Stimulated activated CD8-positive, alpha-beta memory T cell treated with anti-CD3 and anti-CD28 coated beads, Interleukin-2, amount 100 ng/mL, for 1 hour (primary cell): ENCODE measurements around the gene EIPR1.
"Not testable (repeated sequence)": the region's sequence is repeated elsewhere in the genome, so short reads cannot be mapped to it uniquely, and the experiment has no call there.

Source experiments
- DNase-seq, 2 donors: peaks; one replicate each; pipeline ENCODE4 v3.0.0-alpha.2; 2020; ENCODE audit warnings: low read depth in 2 of 2

The EIPR1 gene

DNA sequence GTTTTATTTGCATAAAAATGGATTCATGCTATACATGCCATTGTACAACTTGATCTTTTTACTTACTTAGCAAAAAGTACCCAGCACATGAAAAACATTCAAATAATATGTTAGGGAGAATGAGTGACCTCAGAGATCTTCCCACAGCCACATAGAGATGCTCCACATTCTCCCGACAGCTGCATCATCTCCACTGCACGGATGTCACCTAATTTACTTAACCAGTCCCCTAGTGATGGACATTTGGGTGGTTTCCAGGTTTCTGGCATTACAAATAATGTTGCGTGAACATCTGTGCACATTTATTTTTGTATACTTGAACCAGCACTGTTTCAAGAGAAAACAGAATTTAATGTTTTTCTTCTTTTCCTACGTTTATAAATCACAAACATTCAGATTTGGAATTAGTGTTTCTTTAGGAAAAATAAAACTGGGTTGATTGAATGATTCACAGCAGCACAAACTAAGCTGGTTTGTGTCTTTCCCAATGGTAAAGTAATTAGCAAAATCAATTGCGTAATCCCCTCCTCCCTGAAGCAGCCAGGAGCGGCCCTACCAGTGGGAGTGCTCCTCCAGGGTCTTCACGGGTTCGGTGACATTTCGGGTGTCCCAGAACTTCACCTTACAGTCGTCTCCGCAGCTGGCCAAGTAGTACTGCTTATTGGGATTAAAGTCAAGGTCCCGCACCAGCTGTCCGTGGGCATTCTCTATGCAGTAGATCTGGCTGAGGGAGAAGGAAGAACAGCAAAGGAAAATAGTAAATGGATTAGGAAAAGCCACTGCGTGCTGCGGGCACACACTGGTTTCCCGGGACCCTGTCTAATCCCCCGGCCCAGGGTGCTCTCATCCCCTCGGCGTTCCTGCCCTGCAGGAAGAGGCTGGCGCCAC lies 183.9 kb downstream of the EIPR1 start:
- DNase-seq: no peak

- no peak for DNase-seq
Observed at GRCh38 chr2:3192920-3193319, 184.7 kb downstream of the EIPR1 start.

GRCh38 chr2:3192281-3192818 lies 185.3 kb downstream of the EIPR1 start:
- DNase-seq: no peak

DNA sequence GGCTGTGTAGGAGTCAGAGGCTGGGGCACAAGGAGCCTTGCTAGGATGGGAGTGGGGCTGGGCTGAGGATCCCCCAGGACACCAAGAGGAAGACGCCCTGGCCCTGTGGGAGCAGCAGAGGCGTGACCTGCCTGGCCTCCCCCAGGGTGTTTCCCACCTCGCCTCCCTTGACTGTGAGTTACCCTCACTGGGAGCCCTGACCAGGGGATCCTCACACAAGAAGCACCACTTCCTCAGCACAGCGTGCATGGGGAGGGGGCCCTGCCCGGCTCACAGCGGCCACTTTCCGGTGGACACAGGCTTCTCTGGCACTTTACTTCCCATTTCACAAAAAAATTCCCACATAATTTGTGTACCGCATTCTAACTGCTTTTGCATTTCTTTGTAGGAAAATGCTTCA lies 187.7 kb downstream of the EIPR1 start:
- no peak for DNase-seq

DNA sequence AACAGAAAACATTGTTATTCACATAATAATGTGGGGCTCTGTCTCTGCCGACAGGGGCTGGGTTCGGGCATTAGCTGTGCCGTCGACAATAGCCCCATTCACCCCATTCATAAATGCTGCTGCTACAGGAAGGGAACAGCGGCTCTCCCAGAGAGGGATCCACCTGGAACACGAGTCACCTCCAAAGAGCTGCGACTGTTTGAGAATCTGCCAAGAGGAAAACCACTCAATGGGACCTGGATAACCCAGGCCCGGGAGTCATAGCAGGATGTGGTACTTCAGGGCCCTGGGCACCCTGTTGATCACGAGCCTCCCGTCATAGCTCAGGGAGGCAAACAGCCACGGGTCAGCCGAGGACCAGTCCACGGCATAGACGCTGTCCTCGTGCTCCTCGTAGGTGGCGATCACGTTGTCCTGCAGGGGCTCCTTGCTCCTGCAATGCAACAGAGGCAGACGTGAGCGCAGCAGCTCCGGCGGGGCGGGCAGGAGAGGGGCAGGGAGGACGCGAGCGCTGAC lies 188.5 kb downstream of the EIPR1 start:
- no peak for DNase-seq

DNA sequence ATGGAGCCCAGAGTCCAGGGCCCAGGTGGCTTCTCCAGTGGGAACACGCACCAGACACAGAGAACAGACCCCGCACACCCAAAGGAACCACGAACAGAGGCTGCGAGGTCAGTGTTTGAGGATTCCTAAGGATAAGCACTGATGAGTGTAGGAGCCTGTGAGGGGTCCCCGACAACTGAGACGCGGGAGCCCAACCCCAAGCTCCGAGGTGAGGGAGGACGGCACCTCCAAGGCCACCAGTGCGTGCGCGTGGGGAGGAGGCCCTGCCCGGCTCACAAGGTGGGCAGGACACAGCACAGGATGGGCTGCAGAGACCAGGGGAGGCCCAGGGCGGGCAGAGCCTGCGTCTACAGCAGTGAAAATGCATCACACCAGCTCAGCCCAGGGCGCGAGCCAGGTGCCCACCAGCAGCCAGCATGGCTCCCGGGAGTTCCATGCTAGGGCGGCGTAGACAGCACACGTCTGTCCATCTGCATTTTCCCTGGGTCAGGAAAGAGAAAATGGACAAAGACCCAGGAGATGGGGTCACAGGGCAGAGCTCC lies 189.1 kb downstream of the EIPR1 start:
- no peak for DNase-seq

GRCh38 chr2:3187467-3187866 lies 190.2 kb downstream of the EIPR1 start:
- no peak for DNase-seq

DNA sequence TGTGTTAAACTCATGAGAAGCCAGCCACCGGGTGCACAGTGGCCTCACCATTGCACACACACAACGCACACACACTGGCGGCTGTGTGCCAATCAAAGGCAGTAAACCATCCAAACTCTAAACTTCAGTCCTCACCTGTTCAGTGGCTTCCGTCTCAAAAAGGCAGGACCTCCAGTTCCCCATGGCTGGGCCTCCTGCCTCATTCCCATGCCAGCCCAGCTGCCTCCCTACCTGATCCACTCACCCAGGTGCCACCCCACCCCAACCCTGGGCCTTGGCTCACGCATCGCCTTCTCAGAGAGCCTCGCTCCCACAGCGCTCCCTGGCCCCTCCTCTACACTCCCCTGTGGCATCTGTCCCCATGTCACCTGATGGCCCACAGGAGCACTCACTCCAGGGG lies 190.9 kb downstream of the EIPR1 start:
- DNase-seq: no peak

- no peak for DNase-seq
Observed at GRCh38 chr2:3185910-3186309, 191.7 kb downstream of the EIPR1 start.

DNA sequence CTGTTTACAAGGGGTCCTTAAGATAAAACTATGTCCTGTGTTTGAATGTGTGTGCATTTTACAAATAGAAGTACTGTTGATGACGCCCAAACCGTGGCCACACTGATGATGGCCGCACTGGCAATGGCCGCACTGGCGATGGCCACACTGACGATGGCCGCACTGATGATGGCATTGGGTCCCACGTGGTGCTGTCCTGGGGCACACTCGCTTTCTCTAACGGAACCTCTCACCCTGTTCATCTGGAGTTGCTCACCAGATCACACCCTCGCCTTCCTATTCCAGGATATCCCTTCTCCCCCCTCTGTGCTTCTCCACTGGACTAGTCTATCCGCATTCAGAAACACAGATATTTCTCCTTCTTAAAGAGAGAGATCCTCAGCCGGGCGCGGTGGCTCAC lies 192.4 kb downstream of the EIPR1 start:
- no peak for DNase-seq

GRCh38 chr2:3184167-3184566 lies 193.5 kb downstream of the EIPR1 start:
- no peak for DNase-seq

- no peak for DNase-seq
Observed at GRCh38 chr2:3183766-3184165, 193.9 kb downstream of the EIPR1 start.

DNA sequence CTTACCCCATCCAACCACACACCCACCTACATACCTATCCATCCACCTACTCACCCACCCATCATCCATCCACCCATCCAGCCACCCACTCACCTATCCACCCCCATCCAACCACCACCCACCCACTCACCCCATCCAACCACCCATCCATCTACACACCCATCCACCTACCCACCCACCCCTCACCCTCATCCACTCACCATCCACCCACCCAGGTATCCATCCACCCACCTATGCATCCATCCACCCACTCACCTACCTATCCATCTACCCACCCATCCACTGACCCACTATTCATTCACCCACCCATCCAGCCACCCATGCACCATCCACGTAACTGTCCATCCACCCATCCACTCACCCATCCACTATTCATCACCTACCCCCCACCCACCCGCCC lies 194.8 kb downstream of the EIPR1 start:
- DNase-seq: no peak

DNA sequence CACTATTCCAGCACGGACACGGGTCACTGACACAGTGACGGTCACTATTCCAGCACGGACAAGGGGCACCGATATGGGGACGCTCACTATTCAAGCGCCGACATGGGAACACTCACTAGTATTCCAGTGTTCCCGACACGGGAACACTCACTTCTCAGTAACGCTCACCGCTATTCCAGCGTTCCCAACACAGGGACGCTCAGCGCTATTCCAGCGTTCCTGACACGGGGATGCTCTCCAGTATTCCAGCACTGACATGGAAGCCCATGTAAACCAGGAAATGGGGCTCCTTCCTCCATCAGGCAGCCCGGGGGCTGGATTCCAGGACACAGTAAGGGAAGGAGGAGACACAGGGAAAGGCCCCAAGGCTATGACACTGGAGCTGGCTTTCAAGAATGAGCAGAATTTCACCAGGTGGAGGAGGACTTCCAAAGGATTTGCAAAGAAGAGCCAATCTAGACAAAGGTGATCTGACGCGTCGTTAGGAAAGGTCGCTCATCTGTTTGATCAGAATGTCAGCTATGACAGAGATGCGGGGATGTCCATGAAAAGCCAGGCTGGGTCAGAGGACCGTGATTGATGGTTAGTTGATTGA lies 196.1 kb downstream of the EIPR1 start:
- no peak for DNase-seq

DNA sequence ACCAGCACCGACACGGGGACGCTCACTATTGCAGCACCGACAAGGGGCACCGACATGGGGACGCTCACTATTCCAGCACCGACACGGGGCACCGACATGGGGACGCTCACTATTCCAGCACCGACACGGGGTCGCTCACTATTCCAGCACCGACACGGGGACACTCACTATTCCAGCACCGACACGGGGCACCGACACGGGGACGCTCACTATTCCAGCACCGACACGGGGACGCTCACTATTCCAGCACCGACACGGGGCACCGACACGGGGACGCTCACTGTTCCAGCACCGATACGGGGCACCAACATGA lies 196.8 kb downstream of the EIPR1 start:
- DNase-seq: not testable (repeated sequence)

DNA sequence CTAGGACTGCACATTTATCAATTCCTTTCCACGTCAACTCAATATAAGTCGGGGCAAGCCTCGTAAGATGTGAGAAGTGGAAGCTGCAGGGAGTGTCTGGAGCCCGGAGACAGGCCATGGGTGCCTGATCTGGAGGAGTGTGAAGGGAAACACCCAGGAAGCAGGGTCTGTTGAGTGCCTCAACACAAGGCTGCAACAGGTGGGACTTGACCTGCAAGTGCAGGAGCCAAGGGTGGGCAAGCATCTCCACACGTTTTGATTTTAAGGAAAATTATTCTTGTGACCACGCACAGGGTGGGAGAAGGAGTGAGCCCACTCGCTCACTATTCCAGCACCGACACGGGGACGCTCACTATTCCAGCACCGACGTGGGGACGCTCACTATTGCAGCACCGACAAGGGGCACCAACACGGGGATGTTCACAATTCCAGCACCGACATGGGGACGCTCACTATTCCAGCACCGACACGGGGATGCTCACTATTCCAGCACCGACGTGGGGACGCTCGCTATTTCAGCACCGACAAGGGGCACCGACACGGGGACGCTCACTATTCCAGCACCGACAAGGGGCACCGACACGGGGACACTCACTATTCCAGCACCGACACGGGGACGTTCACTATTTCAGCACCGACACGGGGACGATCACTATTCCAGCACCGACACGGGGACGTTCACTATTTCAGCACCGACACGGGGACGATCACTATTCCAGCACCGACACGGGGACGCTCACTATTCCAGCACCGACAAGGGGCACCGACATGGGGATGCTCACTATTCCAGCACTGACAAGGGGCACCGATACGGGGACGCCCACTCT lies 197.3 kb downstream of the EIPR1 start:
- no peak for DNase-seq

DNA sequence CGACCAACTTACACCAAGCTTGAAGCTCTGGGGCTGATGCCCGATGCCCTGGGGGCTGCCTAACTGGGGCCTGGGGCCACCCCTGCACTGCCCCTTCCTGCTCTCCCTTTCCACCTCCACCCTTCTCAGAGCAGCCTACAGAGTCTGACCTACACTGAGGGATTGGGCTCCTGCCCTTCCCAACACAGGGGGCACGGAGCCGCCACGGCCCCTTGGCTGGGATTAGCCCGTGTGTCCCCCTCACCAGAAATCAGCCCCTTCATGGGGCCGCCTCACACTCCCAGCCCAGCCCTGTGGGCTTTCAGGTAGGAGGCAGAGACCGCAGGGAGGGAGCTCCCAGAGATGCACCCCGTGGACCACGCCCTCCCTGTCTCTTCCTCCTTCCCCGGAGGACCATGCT lies 198.0 kb downstream of the EIPR1 start:
- no peak for DNase-seq

DNA sequence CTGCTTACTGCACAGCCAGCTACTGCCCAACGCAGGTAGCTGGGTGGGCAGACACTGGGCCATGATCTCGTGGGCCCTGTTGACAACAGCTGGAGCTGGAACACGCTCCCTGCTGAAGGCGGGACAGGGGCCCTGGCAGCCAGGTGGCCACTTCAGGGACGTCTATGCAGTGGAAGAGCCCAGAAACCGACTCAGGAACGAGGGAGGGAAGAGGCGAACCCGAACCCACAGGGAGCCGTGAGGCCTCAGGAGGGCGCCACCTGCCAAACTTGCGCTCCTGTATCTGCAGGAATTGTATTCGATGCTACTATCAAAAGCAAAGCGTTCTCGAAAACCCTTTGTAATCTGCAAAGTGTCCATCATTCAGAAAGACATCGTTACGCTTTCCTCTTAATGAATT lies 198.4 kb downstream of the EIPR1 start:
- DNase-seq: no peak

DNA sequence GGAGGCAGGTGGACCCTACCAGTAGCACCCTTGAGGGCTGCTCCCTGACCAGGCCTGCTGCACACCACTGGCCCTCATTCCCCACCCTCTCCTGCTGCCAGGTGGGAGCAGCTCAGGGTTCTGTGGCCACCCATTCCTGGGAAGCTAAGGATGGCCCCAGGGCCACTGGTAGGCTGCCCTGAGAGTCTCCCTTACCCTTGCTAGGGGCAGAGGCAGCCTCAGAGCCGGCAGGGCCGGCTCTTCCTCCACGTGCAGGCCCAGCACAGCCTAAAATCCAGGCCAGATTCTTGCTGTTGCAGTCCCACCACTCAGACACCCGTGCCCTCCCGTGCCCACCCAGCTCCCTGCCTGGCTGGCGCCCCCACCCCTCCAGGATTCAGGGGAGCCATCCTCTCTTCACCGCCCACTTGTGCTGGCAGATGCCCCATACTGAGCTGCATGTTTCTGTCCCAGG lies 199.0 kb downstream of the EIPR1 start:
- no peak for DNase-seq

DNA sequence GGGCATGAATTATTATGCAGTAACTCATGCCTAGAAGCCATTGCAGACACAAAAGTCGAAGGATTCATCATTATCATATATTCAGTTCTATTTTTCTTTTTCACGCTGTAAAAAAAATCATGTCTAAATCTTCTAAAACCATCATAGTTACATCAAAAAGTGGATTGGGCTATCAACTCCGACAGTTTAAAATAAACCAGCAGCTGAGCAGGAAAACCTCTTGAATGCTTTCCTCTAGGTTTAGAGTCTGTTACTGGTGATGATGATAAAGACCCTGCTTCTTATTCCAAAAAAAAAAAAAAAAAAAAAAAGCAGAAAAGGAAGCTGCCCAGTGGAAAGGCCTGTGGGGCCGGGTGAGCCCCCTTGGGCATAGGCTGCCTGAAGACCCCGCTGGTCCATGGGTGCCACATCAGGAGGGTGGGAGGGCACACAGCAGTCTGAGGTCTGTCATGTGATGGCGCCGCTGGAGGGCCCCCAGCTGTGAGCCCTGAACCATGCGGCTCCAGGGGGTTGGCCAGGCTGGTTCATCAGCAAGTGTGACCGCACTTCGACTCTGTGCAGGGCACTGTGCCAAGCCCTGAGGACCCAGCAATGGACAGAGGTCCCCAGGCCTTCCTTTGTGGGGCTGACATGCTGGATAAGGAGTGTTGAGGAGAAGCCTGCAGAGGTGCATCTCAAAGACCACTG lies 199.6 kb downstream of the EIPR1 start:
- DNase-seq: no peak

- no peak for DNase-seq
Observed at GRCh38 chr2:3176869-3177255, 200.8 kb downstream of the EIPR1 start.
